CD14-positive monocyte (primary cell): Measurements from ENCODE around the gene ADAT1. TPM values are rescaled to one million over a fixed set of nuclear protein-coding genes. Genes with fewer than 3 reads are reported as not detected.
A peak's percentile ranks its signal among the peaks of the same experiment; 100 is the strongest.

Source experiments
- DNase-seq, 3 donors: peaks; one replicate each; pipeline ENCODE4 v3.0.0-alpha.2; 2011 to 2022
- H2AFZ ChIP-seq: 2 replicates; pipeline ENCODE4 v1.6.0; 2012; ENCODE audit warnings: mild to moderate bottlenecking, low read depth, low read length, inconsistent platforms; ENCODE audit not compliant: insufficient read depth, poor library complexity, severe bottlenecking
- H3K27ac ChIP-seq, 2 donors: 1 replicate in 1 of 2; 2 replicates in 1 of 2; pipeline ENCODE4 v1.5.1; 2012 to 2013; ENCODE audit warnings: low read length in 2 of 2, control low read depth in 1 of 2, inconsistent platforms in 1 of 2, low read depth in 1 of 2, mild to moderate bottlenecking in 1 of 2
- H3K27me3 ChIP-seq, 2 donors: one replicate each; pipeline versions ENCODE4 v1.6.0 to v1.6.1; 2011 to 2013; ENCODE audit warnings: low read length in 2 of 2; ENCODE audit not compliant: control insufficient read depth in 2 of 2, insufficient read depth in 2 of 2
- H3K36me3 ChIP-seq, 2 donors: replicated peaks in 1 of 2; 1 replicate in 1 of 2; 2 replicates in 1 of 2; pipeline versions ENCODE4 v1.5.1 to v1.6.1; 2012 to 2013; ENCODE audit warnings: low read length in 2 of 2, control low read depth in 1 of 2, inconsistent platforms in 1 of 2, mild to moderate bottlenecking in 1 of 2; ENCODE audit not compliant: insufficient read depth in 2 of 2, control insufficient read depth in 1 of 2
- H3K4me1 ChIP-seq, 2 donors: 1 replicate in 1 of 2; 2 replicates in 1 of 2; pipeline versions ENCODE4 v1.5.1 to v1.6.1; 2012 to 2013; ENCODE audit warnings: low read length in 2 of 2, control low read depth in 1 of 2, inconsistent platforms in 1 of 2, mild to moderate bottlenecking in 1 of 2, moderate library complexity in 1 of 2; ENCODE audit not compliant: insufficient read depth in 2 of 2, control insufficient read depth in 1 of 2
- H3K4me2 ChIP-seq: replicated peaks from 2 replicates; pipeline ENCODE3; 2012; ENCODE audit warnings: low read length, moderate library complexity, mild to moderate bottlenecking; ENCODE audit not compliant: poor library complexity, severe bottlenecking; ENCODE audit errors: extremely low read depth
- H3K4me3 ChIP-seq, 3 experiments: fragments of 200-600 bp in 1 of 3; sonication (generic) in 1 of 3; replicated peaks in 1 of 3; 1 replicate in 2 of 3; 2 replicates in 1 of 3; pipeline ENCODE4 v1.5.1; 2011 to 2013; ENCODE audit warnings: low read length in 3 of 3, mild to moderate bottlenecking in 3 of 3, control low read depth in 2 of 3, low read depth in 2 of 3, inconsistent platforms in 1 of 3, moderate library complexity in 1 of 3
- H3K79me2 ChIP-seq: 2 replicates; pipeline ENCODE4 v1.6.0; 2012; ENCODE audit warnings: mild to moderate bottlenecking, control low read depth, inconsistent platforms, low read length, moderate library complexity; ENCODE audit not compliant: insufficient read depth
- H3K9ac ChIP-seq: 2 replicates; pipeline ENCODE4 v1.6.0; 2017; ENCODE audit warnings: low read length, mild to moderate bottlenecking; ENCODE audit not compliant: insufficient read depth, poor library complexity, severe bottlenecking
- H3K9me3 ChIP-seq, 2 donors: replicated peaks in 1 of 2; 1 replicate in 1 of 2; 2 replicates in 1 of 2; pipeline versions ENCODE4 v1.5.1 to v1.6.1; 2012 to 2013; ENCODE audit warnings: low read length in 2 of 2, control low read depth in 1 of 2; ENCODE audit not compliant: control insufficient read depth in 1 of 2, insufficient read depth in 1 of 2
- H4K20me1 ChIP-seq: 2 replicates; pipeline ENCODE4 v1.6.0; 2012; ENCODE audit warnings: mild to moderate bottlenecking, low read length, control low read depth, moderate library complexity; ENCODE audit not compliant: insufficient read depth
- H3K27ac Mint-ChIP-seq, 7 donors: one replicate each; pipeline ENCODE4 v1.8.0; 2020; ENCODE audit warnings: mild to moderate bottlenecking in 7 of 7, mixed read lengths in 7 of 7, moderate library complexity in 6 of 7, inconsistent platforms in 2 of 7
- H3K27me3 Mint-ChIP-seq, 3 donors: one replicate each; pipeline ENCODE4 v1.8.0; 2021 to 2022; ENCODE audit warnings: low read depth in 3 of 3, mild to moderate bottlenecking in 3 of 3, mixed read lengths in 3 of 3, moderate library complexity in 3 of 3, inconsistent platforms in 1 of 3
- H3K36me3 Mint-ChIP-seq, 2 donors: one replicate each; pipeline ENCODE4 v1.8.0; 2020; ENCODE audit warnings: mixed read lengths in 2 of 2, inconsistent platforms in 1 of 2, mild to moderate bottlenecking in 1 of 2
- H3K4me1 Mint-ChIP-seq: one replicate; pipeline ENCODE4 v1.8.0; 2020; ENCODE audit warnings: mild to moderate bottlenecking, mixed read lengths
- H3K4me3 Mint-ChIP-seq, 2 donors: one replicate each; pipeline ENCODE4 v1.8.0; 2020; ENCODE audit warnings: mild to moderate bottlenecking in 2 of 2, mixed read lengths in 2 of 2, moderate library complexity in 1 of 2
- H3K9me3 Mint-ChIP-seq, 7 donors: one replicate each; pipeline ENCODE4 v1.8.0; 2020 to 2022; ENCODE audit warnings: mixed read lengths in 7 of 7, mild to moderate bottlenecking in 6 of 7, moderate library complexity in 6 of 7, inconsistent platforms in 2 of 7
- WGBS: methylation state at CpG from one replicate; pipeline ENCODE4 v1.1.5; 2013; ENCODE audit warnings: missing lambda C conversion rate; ENCODE audit not compliant: insufficient coverage; 5-methylcytosine and 5-hydroxymethylcytosine counted together
- intact Hi-C, 2 donors: fragments of 100-400 bp; cut with micrococcal nuclease; formaldehyde crosslinking; loops; one replicate each; pipeline versions ENCODE4 v1.15.0 to v1.15.1; 2023
- polyA plus RNA-seq, 3 donors: library from polyadenylated mRNA; depleted of rRNA in 1 of 3; unstranded in 2 of 3; stranded (reverse) in 1 of 3; fragments of 300-500 nt in 2 of 3; fragments of >200 nt in 1 of 3; fragmentation: Illumina TruSeq in 2 of 3; gene quantifications; 1 replicate in 2 of 3; 2 replicates in 1 of 3; pipeline ENCODE4 v1.2.3, GENCODE V29; 2012 to 2021
- TF ChIP-seq, protein P1 (sequence below): fragments of 200-600 bp; IDR thresholded peaks from one replicate; pipeline ENCODE4 v1.8.0; 2022; ENCODE audit warnings: antibody characterized with exemption, mild to moderate bottlenecking

Gene ADAT1
- polyA plus RNA-seq, 3 donors: 16.8 to 18.9 (median 17.8) TPM

DNA sequence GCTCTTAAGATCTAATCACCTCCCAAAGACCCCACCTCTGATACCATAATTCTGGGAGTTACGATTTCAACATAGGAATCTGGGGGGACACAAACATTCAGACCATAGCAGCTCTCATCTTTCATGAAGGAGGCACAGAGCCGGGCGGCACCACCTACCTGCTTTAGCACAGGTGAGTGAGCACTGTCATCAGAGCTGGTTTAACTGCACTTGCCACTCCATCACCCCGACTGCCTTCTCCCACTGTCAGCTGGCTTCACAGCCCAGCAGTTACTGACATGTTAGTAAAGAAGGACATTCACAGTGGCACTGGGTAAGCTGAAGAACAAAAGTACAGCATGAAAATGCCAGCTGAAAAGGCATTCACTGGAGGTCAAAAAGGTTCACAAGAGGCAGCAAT is 34.4 kb downstream of the ADAT1 start:
- H3K9me3 ChIP-seq: no peaks in the 10 kb centered on the region
- intact Hi-C loops: no loop called here
- H3K4me1 ChIP-seq: no peaks in the 10 kb centered on the region
- TF ChIP-seq, protein P1, sequence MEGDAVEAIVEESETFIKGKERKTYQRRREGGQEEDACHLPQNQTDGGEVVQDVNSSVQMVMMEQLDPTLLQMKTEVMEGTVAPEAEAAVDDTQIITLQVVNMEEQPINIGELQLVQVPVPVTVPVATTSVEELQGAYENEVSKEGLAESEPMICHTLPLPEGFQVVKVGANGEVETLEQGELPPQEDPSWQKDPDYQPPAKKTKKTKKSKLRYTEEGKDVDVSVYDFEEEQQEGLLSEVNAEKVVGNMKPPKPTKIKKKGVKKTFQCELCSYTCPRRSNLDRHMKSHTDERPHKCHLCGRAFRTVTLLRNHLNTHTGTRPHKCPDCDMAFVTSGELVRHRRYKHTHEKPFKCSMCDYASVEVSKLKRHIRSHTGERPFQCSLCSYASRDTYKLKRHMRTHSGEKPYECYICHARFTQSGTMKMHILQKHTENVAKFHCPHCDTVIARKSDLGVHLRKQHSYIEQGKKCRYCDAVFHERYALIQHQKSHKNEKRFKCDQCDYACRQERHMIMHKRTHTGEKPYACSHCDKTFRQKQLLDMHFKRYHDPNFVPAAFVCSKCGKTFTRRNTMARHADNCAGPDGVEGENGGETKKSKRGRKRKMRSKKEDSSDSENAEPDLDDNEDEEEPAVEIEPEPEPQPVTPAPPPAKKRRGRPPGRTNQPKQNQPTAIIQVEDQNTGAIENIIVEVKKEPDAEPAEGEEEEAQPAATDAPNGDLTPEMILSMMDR: no peak
- H3K27ac Mint-ChIP-seq: peak overlapping the region in 2 of 7 donors; percentile 32 to 82
- H3K36me3 Mint-ChIP-seq: peaks cover 22 to 25% of the 10 kb centered on the region in 2 donors
- H3K9ac ChIP-seq: no peak overlapping the region
- no peaks in the 10 kb centered on the region for H4K20me1 ChIP-seq
- WGBS: 100% methylated on average over 2 of the region's 4 CpGs
- H3K27ac ChIP-seq: no peak overlapping the region
- H2AFZ ChIP-seq: no peak overlapping the region
- no peak for DNase-seq
- peaks cover 0 to 2% (median 0%) of the 10 kb centered on the region in 7 donors for H3K9me3 Mint-ChIP-seq
- no peaks in the 10 kb centered on the region for H3K27me3 Mint-ChIP-seq
- peaks cover 2% of the 10 kb centered on the region for H3K4me1 Mint-ChIP-seq
- no peaks in the 10 kb centered on the region for H3K27me3 ChIP-seq
- H3K36me3 ChIP-seq: no peaks in the 10 kb centered on the region
- H3K79me2 ChIP-seq: no peaks in the 10 kb centered on the region
- no peak overlapping the region for H3K4me3 ChIP-seq
- no peak overlapping the region for H3K4me2 ChIP-seq
- no peak overlapping the region for H3K4me3 Mint-ChIP-seq

DNA sequence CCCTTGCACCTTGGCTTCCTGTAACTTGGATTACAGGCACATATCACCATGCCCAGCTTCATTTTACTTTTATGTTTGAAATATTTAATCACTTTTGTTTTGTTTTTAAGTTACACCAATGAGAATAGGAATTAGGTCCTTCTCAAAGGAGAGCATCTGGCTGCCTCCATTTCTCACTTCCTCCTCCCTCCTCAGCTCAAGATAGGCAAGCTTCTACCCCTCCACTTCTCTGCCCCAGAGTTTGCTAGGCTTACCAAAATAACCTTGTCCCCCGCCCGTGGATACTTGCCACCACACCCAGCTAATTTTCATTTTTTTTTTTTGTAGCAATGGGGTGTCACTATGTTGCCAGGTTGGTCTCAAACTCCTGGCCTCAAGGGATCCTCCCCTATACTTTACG is 39.0 kb downstream of the ADAT1 start:
- no peak for DNase-seq
- Histone ChIP-seq H3K4me1 (no peaks in the 10 kb centered on the region), H3K27ac (no peak overlapping the region), H3K4me3 (no peak overlapping the region), H3K9me3 (no peaks in the 10 kb centered on the region), H2AFZ (no peak overlapping the region), H4K20me1 (no peaks in the 10 kb centered on the region), H3K4me2 (no peak overlapping the region), H3K79me2 (no peaks in the 10 kb centered on the region), H3K9ac (no peak overlapping the region), H3K27me3 (no peaks in the 10 kb centered on the region), H3K36me3 (peaks cover 10 to 20% of the 10 kb centered on the region in 2 donors)
- Mint-ChIP-seq H3K27ac (peak overlapping the region in 1 of 7 donors; percentile 23), H3K27me3 (no peaks in the 10 kb centered on the region), H3K4me3 (no peak overlapping the region), H3K4me1 (peaks cover 5% of the 10 kb centered on the region), H3K36me3 (peaks cover 25 to 34% of the 10 kb centered on the region in 2 donors), H3K9me3 (no peaks in the 10 kb centered on the region)
- intact Hi-C loops: no loop called here
- WGBS: no CpG with 5 or more reads among the region's 3 CpGs
- TF ChIP-seq, protein P1: no peak
